GM19372 (cell line): Measurements from ENCODE around the gene TEX12.
"Not testable (repeated sequence)": the region's sequence is repeated elsewhere in the genome, so short reads cannot be mapped to it uniquely, and the experiment has no call there.

Source experiments
- ATAC-seq: cut with Tn5 transposase; IDR thresholded peaks from one replicate; pipeline ENCODE4 v1.9.1; 2021; ENCODE audit warnings: mild to moderate bottlenecking, low read depth, moderate library complexity; ENCODE audit not compliant: unreplicated experiment

The TEX12 gene

GRCh38 chr11:112167145-112167544 lies at the start of gene TEX12:
Gene TEX12 (plus strand): TSS chr11:112167372. CDS start chr11:112169269, 1,897 bp downstream.
- ATAC-seq, result no peak

- ATAC-seq, result no peak
Observed at GRCh38 chr11:112118176-112118575, 49.0 kb upstream of the TEX12 start.

DNA sequence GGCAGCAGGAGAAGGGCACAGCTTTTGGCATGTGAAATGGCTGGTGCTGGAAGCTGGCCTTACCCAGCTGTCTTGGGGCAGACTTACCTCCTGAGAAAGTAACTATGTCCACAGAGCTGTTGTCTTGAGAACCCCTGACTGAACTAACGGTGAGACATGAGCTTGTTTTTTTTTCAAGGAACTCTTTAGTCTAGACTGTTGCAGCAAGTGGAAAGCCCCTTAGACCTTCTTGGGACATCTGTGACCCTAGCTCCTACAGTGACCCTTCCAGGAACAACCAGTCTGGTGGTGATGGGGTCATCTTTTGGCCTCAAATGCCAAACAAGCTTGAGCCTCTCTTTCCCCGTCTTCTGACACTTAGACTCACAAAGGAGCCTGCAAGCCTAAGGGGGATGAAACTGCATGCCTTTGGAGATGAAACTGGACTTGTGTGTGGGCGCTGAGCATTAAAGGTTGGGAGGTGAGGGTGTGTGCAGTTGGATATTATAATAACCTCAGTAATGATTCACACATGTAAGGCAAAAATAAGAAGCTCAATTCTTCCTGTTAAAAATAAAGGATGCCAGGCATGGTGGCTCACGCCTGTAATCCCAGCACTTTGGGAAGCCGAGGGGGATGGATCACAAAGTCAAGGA lies 45.1 kb upstream of the TEX12 start:
- ATAC-seq, result no peak

- ATAC-seq, result no peak
Observed at GRCh38 chr11:112123129-112123528, 44.0 kb upstream of the TEX12 start.

GRCh38 chr11:112127056-112127455 lies 40.1 kb upstream of the TEX12 start:
- ATAC-seq, result no peak

- ATAC-seq, result no peak
Observed at GRCh38 chr11:112128483-112129121, 38.6 kb upstream of the TEX12 start.

- ATAC-seq, result no peak
Observed at GRCh38 chr11:112129656-112130055, 37.5 kb upstream of the TEX12 start.

- no peak for ATAC-seq
Observed at GRCh38 chr11:112132737-112133136, 34.4 kb upstream of the TEX12 start.

- ATAC-seq, result no peak
Observed at GRCh38 chr11:112134473-112134872, 32.7 kb upstream of the TEX12 start.

DNA sequence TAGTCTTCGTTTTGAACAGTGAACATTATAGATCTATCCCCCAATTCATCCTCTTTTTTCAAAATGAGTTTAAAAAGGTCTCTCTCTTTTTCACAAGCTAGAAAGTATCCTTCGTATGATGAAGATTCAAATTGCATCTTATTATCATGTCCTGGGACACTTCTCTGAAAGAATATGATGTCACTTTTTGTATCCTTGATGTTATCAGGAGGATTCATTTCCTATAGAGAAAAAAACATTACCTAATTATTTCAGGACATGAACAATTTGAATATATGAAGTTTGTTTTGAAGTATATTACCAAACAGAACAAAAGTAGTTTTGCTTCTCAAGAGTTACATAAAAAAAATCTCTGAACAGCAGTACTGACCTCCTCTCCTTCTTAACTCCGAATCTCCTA lies 23.6 kb upstream of the TEX12 start:
- no peak for ATAC-seq

DNA sequence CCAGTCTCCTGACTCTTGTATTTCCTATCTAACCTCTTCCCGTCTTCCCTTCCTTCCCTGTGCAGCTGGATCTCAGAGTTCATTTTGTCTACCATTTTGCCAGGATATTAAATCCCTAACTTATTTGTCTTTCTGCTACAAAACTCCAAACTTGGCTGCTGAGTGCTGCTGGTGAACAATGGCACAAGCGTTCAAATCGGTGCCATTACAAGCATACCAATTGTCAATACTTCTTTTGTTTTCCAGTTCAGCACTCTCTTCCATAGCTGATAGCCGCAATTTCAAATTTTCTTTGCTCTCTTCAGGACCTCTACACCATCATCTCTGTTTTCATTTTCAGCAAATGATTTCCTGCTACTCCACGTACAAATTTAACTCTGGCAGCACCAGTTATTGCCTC lies 16.7 kb upstream of the TEX12 start:
- ATAC-seq, result no peak

GRCh38 chr11:112156153-112156955 lies 10.8 kb upstream of the TEX12 start:
- ATAC-seq, result no peak

- no peak for ATAC-seq
Observed at GRCh38 chr11:112156956-112157766, 10.0 kb upstream of the TEX12 start.

GRCh38 chr11:112159098-112160065 lies 7.8 kb upstream of the TEX12 start:
- ATAC-seq, result no peak

DNA sequence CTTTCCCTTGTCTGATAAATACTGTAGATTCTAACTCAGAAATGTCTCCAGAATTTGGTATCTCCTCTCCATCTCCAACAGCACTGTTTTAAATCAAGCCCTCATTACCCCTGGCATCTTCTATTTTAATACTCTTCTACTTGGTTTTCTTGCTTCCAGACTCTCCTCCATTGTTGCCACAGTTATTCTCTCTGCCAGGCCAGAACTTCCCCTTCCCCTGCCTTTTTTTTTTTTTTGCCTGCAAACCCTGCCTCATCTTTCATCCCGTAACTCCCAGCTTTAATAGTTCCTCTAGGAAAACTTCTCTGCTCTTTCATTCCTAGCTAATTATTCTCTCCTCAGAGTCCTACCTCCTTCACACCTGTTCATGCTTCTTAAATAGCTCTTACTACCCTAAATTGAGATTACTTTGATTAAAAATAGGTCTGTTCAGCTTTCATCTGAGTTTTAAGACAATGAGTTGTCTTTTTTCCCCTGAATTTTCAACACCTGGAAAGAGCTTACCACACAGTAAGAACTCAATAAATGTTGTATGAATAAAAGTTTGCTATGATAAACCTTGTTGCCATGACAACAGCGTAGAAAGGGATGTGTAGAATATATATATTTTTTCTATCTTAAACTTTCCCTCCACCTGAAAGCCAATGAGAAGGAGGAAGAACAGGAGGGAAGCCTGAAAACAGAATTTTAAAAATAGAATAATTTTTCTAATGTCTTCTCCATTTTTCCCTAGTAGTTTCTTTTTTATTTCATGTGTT lies 6.9 kb upstream of the TEX12 start:
- ATAC-seq, result no peak

DNA sequence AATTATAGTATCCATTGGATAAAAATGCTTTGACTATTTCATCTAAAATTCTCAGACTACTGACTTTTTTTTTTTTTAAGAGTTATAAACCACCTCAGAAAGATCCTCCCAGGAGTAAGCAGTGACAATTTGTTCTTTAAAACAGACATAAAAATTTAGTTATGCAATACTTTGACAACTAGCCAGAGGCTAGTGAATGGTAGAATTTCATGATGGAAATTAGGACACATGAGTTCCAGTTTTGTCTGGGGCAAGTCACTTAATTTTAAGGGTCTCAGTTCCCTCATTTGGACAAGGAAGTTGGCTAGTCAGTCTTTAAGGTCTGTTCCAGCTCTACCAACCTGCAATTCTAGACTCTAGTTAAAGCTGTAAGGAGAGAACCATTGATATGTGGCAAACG lies 6.2 kb upstream of the TEX12 start:
- ATAC-seq, result no peak

DNA sequence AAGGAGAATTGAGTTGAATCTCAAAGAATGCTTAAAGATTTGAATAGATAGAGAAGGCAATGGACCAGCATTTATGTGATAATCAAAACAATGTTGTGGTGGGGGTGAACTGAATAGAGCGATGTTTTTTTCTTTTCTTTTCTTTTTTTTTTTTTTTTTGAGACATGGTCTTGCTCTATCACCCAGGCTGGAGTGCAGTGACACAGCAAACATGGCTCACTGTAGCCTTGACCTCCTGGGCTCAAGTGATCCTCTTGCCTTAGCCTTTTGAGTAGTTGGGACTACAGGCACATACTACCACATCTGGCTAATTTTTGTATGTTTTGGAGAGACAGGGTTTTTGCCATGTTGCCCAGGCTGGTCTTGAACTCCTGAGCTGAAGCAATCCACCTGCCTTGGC lies 5.0 kb upstream of the TEX12 start:
- not testable (repeated sequence) for ATAC-seq

- ATAC-seq, result no peak
Observed at GRCh38 chr11:112162761-112163546, 4.2 kb upstream of the TEX12 start.
